ENCODE measurements around the gene COX4I1. TPM values are rescaled to one million over a fixed set of nuclear protein-coding genes. Genes with fewer than 3 reads are reported as not detected.
A peak's percentile ranks its signal among the peaks of the same experiment; 100 is the strongest.

The COX4I1 gene
- total RNA-seq, 2 donors from 2014 or later, result 436 to 471 TPM

DNA sequence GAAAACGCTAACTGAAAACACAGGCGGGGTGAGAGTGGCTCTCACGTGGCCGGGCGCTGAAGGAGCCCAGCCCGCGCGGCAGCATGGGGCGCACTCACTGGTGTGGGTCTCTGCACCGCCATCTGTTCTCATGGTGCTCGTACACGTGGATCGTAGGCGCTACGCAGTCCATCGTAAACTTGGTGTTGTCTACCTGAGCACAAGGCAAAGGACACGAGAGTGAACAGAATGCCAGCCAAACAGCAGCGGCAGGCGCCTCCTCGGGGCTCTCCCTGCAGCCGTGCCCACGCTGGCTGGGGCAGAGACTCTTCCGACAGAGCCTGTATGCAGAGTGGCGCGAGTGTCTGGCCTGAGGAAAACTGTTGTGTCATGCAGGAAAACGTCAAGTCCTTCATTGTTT is 19.2 kb upstream of the COX4I1 start:
- peaks cover 64% of the 10 kb centered on the region for H3K36me3 Mint-ChIP-seq (ENCODE audit: low read depth)
- Histone ChIP-seq H3K4me3 (ENCODE audit: low read length) (no peak overlapping the region), H3K36me3 (ENCODE audit: control insufficient read depth, insufficient read depth, low read length) (peaks cover 86% of the 10 kb centered on the region), H3K9ac (ENCODE audit: extremely low read depth, low read length, poor library complexity, severe bottlenecking) (no peak overlapping the region), H3K9me3 (ENCODE audit: control insufficient read depth, low read length) (no peaks in the 10 kb centered on the region), H3K4me1 (ENCODE audit: control insufficient read depth, insufficient read depth, low read length) (no peaks in the 10 kb centered on the region), H3K27ac (ENCODE audit: low read depth, low read length) (no peak overlapping the region), H3K27me3 (ENCODE audit: control insufficient read depth, insufficient read depth, low read length, poor library complexity, severe bottlenecking) (no peaks in the 10 kb centered on the region)
- H3K4me1 Mint-ChIP-seq, result no peaks in the 10 kb centered on the region
- no peak overlapping the region for H3K4me3 Mint-ChIP-seq
- H3K27ac Mint-ChIP-seq, result no peak overlapping the region
- TF ChIP-seq, protein P1, sequence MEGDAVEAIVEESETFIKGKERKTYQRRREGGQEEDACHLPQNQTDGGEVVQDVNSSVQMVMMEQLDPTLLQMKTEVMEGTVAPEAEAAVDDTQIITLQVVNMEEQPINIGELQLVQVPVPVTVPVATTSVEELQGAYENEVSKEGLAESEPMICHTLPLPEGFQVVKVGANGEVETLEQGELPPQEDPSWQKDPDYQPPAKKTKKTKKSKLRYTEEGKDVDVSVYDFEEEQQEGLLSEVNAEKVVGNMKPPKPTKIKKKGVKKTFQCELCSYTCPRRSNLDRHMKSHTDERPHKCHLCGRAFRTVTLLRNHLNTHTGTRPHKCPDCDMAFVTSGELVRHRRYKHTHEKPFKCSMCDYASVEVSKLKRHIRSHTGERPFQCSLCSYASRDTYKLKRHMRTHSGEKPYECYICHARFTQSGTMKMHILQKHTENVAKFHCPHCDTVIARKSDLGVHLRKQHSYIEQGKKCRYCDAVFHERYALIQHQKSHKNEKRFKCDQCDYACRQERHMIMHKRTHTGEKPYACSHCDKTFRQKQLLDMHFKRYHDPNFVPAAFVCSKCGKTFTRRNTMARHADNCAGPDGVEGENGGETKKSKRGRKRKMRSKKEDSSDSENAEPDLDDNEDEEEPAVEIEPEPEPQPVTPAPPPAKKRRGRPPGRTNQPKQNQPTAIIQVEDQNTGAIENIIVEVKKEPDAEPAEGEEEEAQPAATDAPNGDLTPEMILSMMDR (conservative IDR thresholded peaks at IDR 0.05), result no peak
- WGBS, 2 experiments (ENCODE audit: insufficient coverage in 1 of 2, insufficient read length in 1 of 2), result 92 to 93% methylated on average over 26 of the region's 26 CpGs
- no peaks in the 10 kb centered on the region for H3K9me3 Mint-ChIP-seq
- no peaks in the 10 kb centered on the region for H3K27me3 Mint-ChIP-seq (ENCODE audit: insufficient read depth)
- no peak for DNase-seq

DNA sequence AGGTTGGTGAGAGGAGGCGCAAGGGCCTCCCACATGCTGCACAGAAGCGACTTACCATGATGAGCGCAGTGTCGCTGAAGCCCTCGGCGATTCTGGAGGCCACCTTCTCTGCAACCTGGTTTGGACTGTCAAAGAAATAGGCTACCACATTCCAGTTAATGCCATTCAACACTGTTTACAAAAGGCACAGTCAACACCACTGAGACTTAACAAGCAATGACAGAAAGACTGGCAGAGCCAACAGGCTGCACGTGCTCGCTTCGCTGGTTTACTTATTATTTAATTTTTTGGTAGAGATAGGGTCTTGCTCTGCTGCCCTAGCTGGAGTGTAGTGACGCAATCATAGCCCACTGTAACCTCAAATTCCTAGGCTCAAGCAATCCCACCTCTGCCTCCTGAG is 18.3 kb upstream of the COX4I1 start:
- Mint-ChIP-seq H3K27ac (peak overlapping the region; percentile 35), H3K4me3 (no peak overlapping the region), H3K36me3 (ENCODE audit: low read depth) (peaks cover 67% of the 10 kb centered on the region), H3K4me1 (no peaks in the 10 kb centered on the region), H3K9me3 (no peaks in the 10 kb centered on the region), H3K27me3 (ENCODE audit: insufficient read depth) (no peaks in the 10 kb centered on the region)
- Histone ChIP-seq H3K4me3 (ENCODE audit: low read length) (no peak overlapping the region), H3K9ac (ENCODE audit: extremely low read depth, low read length, poor library complexity, severe bottlenecking) (no peak overlapping the region), H3K27me3 (ENCODE audit: control insufficient read depth, insufficient read depth, low read length, poor library complexity, severe bottlenecking) (no peaks in the 10 kb centered on the region), H3K36me3 (ENCODE audit: control insufficient read depth, insufficient read depth, low read length) (peaks cover 88% of the 10 kb centered on the region), H3K9me3 (ENCODE audit: control insufficient read depth, low read length) (no peaks in the 10 kb centered on the region), H3K4me1 (ENCODE audit: control insufficient read depth, insufficient read depth, low read length) (no peaks in the 10 kb centered on the region), H3K27ac (ENCODE audit: low read depth, low read length) (no peak overlapping the region)
- no peak for DNase-seq
- WGBS, 2 experiments (ENCODE audit: insufficient coverage in 1 of 2, insufficient read length in 1 of 2), result 87 to 97% methylated on average over 9 to 10 of the region's 10 CpGs
- TF ChIP-seq, protein P1 (conservative IDR thresholded peaks at IDR 0.05), result no peak

GRCh38 chr16:85781695-85782370 is 17.7 kb upstream of the COX4I1 start:
- Mint-ChIP-seq H3K27ac (peak overlapping the region; percentile 13), H3K4me1 (peaks cover 2% of the 10 kb centered on the region), H3K4me3 (no peak overlapping the region), H3K36me3 (ENCODE audit: low read depth) (peaks cover 67% of the 10 kb centered on the region), H3K27me3 (ENCODE audit: insufficient read depth) (no peaks in the 10 kb centered on the region), H3K9me3 (no peaks in the 10 kb centered on the region)
- Histone ChIP-seq H3K36me3 (ENCODE audit: control insufficient read depth, insufficient read depth, low read length) (peaks cover 88% of the 10 kb centered on the region), H3K27ac (ENCODE audit: low read depth, low read length) (no peak overlapping the region), H3K9ac (ENCODE audit: extremely low read depth, low read length, poor library complexity, severe bottlenecking) (no peak overlapping the region), H3K4me3 (ENCODE audit: low read length) (no peak overlapping the region), H3K9me3 (ENCODE audit: control insufficient read depth, low read length) (no peaks in the 10 kb centered on the region), H3K4me1 (ENCODE audit: control insufficient read depth, insufficient read depth, low read length) (no peaks in the 10 kb centered on the region), H3K27me3 (ENCODE audit: control insufficient read depth, insufficient read depth, low read length, poor library complexity, severe bottlenecking) (no peaks in the 10 kb centered on the region)
- WGBS, 2 experiments (ENCODE audit: insufficient coverage in 1 of 2, insufficient read length in 1 of 2), result 96% methylated on average over 14 to 16 of the region's 16 CpGs
- DNase-seq, result no peak
- TF ChIP-seq, protein P1 (conservative IDR thresholded peaks at IDR 0.05), result no peak

Data from endodermal cell (in vitro differentiated cells).